ENCODE results near the gene CMC1. TPM values are rescaled to one million over a fixed set of nuclear protein-coding genes. Genes with fewer than 3 reads are reported as not detected.

CMC1 gene
- total and polyA plus RNA-seq, 7 donors: 14.4 to 73.4 (median 23.2) TPM

GRCh38 chr3:28242519-28242918 lies 1.1 kb downstream of the CMC1 start:
- peaks cover 17% of the 10 kb centered on the region for H3K4me1 ChIP-seq
- H3K4me3 ChIP-seq: peak overlapping the region; percentile 85
- ATAC-seq: no peak
- no peak for TF ChIP-seq CTCF (IDR thresholded peaks at IDR 0.05)
- WGBS, 3 donors: 94 to 98% (median 98%) methylated on average over 3 of the region's 3 CpGs
- H3K36me3 ChIP-seq (ENCODE audit: insufficient read depth in 1 of 2, low read depth in 1 of 2): no peaks in the 10 kb centered on the region
- H3K27ac ChIP-seq: no peak overlapping the region
- intact Hi-C loops (cut with DNase I): no loop called here
- no peak for DNase-seq
- H3K27me3 ChIP-seq (ENCODE audit: insufficient read depth in 3 of 3, low read length in 2 of 3): no peaks in the 10 kb centered on the region
- H3K9me3 ChIP-seq: no peaks in the 10 kb centered on the region

- intact Hi-C loops (cut with DNase I): no loop called here
- ATAC-seq (no peak), DNase-seq (no peak)
- Histone ChIP-seq H3K27me3 (ENCODE audit: insufficient read depth in 3 of 3, low read length in 2 of 3) (no peaks in the 10 kb centered on the region), H3K27ac (no peak overlapping the region), H3K4me1 (peaks cover 17% of the 10 kb centered on the region), H3K36me3 (ENCODE audit: insufficient read depth in 1 of 2, low read depth in 1 of 2) (no peaks in the 10 kb centered on the region), H3K4me3 (no peak overlapping the region), H3K9me3 (no peaks in the 10 kb centered on the region)
- no peak for TF ChIP-seq CTCF (IDR thresholded peaks at IDR 0.05)
- WGBS, 3 donors: 64 to 74% (median 66%) methylated on average over 3 of the region's 3 CpGs
These were observed 2.1 kb downstream of the CMC1 start for GRCh38 chr3:28243424-28244106.

GRCh38 chr3:28244491-28244890 lies 3.1 kb downstream of the CMC1 start:
- H3K27me3 ChIP-seq (ENCODE audit: insufficient read depth in 3 of 3, low read length in 2 of 3): no peaks in the 10 kb centered on the region
- no peak for TF ChIP-seq CTCF (IDR thresholded peaks at IDR 0.05)
- WGBS, 3 donors: 83% methylated on average over 8 of the region's 8 CpGs
- intact Hi-C loops (cut with DNase I): no loop called here
- no peak overlapping the region for H3K4me3 ChIP-seq
- no peak for ATAC-seq
- no peaks in the 10 kb centered on the region for H3K9me3 ChIP-seq
- DNase-seq: peak; percentile 12 to 15
- H3K27ac ChIP-seq: no peak overlapping the region
- H3K4me1 ChIP-seq: peaks cover 17% of the 10 kb centered on the region
- no peaks in the 10 kb centered on the region for H3K36me3 ChIP-seq (ENCODE audit: insufficient read depth in 1 of 2, low read depth in 1 of 2)

GRCh38 chr3:28247286-28247685 lies 5.9 kb downstream of the CMC1 start:
- Histone ChIP-seq H3K9me3 (no peaks in the 10 kb centered on the region), H3K4me1 (peaks cover 13% of the 10 kb centered on the region), H3K27me3 (ENCODE audit: insufficient read depth in 3 of 3, low read length in 2 of 3) (no peaks in the 10 kb centered on the region), H3K4me3 (no peak overlapping the region), H3K36me3 (ENCODE audit: insufficient read depth in 1 of 2, low read depth in 1 of 2) (no peaks in the 10 kb centered on the region), H3K27ac (no peak overlapping the region)
- ATAC-seq (no peak), DNase-seq (no peak)
- 88 to 91% (median 90%) methylated on average over 1 of the region's 1 CpG for WGBS, 3 donors
- intact Hi-C loops (cut with DNase I): no loop called here
- TF ChIP-seq CTCF (IDR thresholded peaks at IDR 0.05): no peak

- WGBS, 3 donors: 49 to 62% (median 51%) methylated on average over 3 of the region's 3 CpGs
- peaks cover 5% of the 10 kb centered on the region for H3K4me1 ChIP-seq
- no peak overlapping the region for H3K4me3 ChIP-seq
- no peak for DNase-seq
- TF ChIP-seq CTCF (IDR thresholded peaks at IDR 0.05): no peak
- no peak overlapping the region for H3K27ac ChIP-seq
- H3K36me3 ChIP-seq (ENCODE audit: insufficient read depth in 1 of 2, low read depth in 1 of 2): no peaks in the 10 kb centered on the region
- H3K9me3 ChIP-seq: no peaks in the 10 kb centered on the region
- intact Hi-C loops (cut with DNase I): no loop called here
- no peaks in the 10 kb centered on the region for H3K27me3 ChIP-seq (ENCODE audit: insufficient read depth in 3 of 3, low read length in 2 of 3)
- ATAC-seq: no peak
These were observed 9.6 kb downstream of the CMC1 start for GRCh38 chr3:28250999-28251398.

Data from psoas muscle (tissue), 8 donors.